ENCODE data around the gene SDHAF1. TPM values are rescaled to one million over a fixed set of nuclear protein-coding genes. Genes with fewer than 3 reads are reported as not detected.

Gene SDHAF1
- total and polyA plus RNA-seq, 2 of the 8 experiments (the other 6 are each of a cell fraction or from before 2014, with no cell fraction given), result 16.0 to 21.3 TPM

DNA sequence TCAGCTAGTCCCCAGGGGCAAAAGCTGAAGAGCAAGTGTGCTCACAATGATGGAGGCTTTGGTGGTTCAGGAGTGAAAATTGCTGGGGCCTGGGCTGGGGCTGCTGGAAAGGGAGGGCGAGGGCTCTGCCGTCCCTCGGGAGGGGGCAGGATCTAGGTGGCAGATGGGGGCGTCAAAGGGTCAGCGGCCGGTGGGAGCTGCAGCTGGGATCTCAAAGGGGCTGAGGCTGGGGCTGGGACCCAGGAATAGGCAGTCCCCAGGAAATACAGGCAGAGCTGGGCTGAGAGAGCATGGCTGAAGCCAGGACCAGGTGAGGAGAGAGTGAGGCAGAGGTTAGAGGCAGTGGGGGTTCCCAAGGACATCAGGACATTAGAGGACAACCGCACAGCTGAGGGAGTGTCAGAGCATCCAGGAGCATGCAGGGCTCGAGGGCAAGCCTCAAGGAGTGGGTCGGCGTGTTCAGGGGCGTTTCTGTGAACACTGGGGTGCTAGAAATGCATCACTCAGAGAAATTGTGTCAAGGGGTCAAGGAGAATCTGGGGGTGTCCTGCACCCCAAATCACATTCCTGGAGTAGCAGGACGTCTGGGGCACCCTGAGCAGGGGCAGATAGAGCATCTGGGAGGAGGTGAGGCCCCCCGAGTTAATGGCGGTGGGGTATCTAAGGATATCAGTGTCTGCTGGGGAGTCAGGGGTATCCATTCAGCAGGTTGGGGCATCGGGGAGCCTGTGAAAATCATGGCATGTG lies 14.8 kb downstream of the SDHAF1 start (continued):
- TF ChIP-seq BCL11A (IDR thresholded peaks at IDR 0.05; ENCODE audit: low read depth in 2 of 2, low read length in 2 of 2), result no peak
- TF ChIP-seq TBP (IDR thresholded peaks at IDR 0.05; ENCODE audit: low read depth, low read length), result no peak
- TF ChIP-seq SIRT6 (IDR thresholded peaks at IDR 0.05; ENCODE audit: low read length), result no peak
- TF ChIP-seq SP2 (IDR thresholded peaks at IDR 0.05; ENCODE audit: low read length), result no peak
- no peak for TF ChIP-seq SAP30 (IDR thresholded peaks at IDR 0.05; ENCODE audit: insufficient read depth, insufficient replicate concordance, low read length)
- TF ChIP-seq CHD2 (IDR thresholded peaks at IDR 0.05; ENCODE audit: low read length), result no peak
- TF ChIP-seq RFX5 (IDR thresholded peaks at IDR 0.05; ENCODE audit: borderline replicate concordance, low read depth, low read length), result no peak
- no peak for TF ChIP-seq SP1 (IDR thresholded peaks at IDR 0.05; ENCODE audit: low read depth, low read length)

Data from H1 (cell line).